Measurements from ENCODE around the gene SLC4A7. TPM values are rescaled to one million over a fixed set of nuclear protein-coding genes. Genes with fewer than 3 reads are reported as not detected.
"Not testable (repeated sequence)": the region's sequence is repeated elsewhere in the genome, so short reads cannot be mapped to it uniquely, and the experiment has no call there.

SLC4A7 gene
- polyA plus RNA-seq (2011; rRNA removed), result 31.3 and 42.9 TPM in 2 replicates
- polyA minus RNA-seq (2011; rRNA and poly(A)+ RNA removed), result 43.2 and 80.8 TPM in 2 replicates

GRCh38 chr3:27484015-27484844 is at the start of gene SLC4A7:
Gene SLC4A7 (minus strand): TSS chr3:27484384. CDS start chr3:27484126, 258 bp downstream.
- CTCF ChIA-PET, result interaction anchor here (1.2 kb wide), 1 partner anchor 197 kb away, joined by 3 read pairs; no protein-coding TSS in a partner anchor
- TF ChIP-seq CTCF (IDR thresholded peaks at IDR 0.05; ENCODE audit: low read depth, low read length), result 0 out of 2 replicates have a peak, but pooled peaks have one; percentile 1
- Histone ChIP-seq H3K27me3 (ENCODE audit: control insufficient read depth, insufficient read depth, low read length) (no peaks in the 10 kb centered on the region), H3K27ac (ENCODE audit: low read depth, low read length) (peak within 1 kb of the TSS; percentile 75), H3K9me3 (ENCODE audit: control insufficient read depth, insufficient read depth, low read length) (no peaks in the 10 kb centered on the region; the same call in 1 of the 2 replicates), H3K4me3 (ENCODE audit: low read depth, low read length) (peak within 1 kb of the TSS; percentile 88)
- POLR2A ChIA-PET, result interaction anchor here (0.5 to 1.3 kb wide), 18 partner anchors 13 to 865 kb away, joined by 3 to 9 read pairs (median 4); partner anchors contain the start of genes AZI2 and ZCWPW2
- DNase-seq (ENCODE audit: low read depth, low spot score), result peak; percentile 87

GRCh38 chr3:27533261-27533607 is 49.0 kb upstream of the SLC4A7 start:
- Histone ChIP-seq H3K27me3 (ENCODE audit: control insufficient read depth, insufficient read depth, low read length) (no peaks in the 10 kb centered on the region), H3K27ac (ENCODE audit: low read depth, low read length) (peak overlapping the region; percentile 94), H3K4me3 (ENCODE audit: low read depth, low read length) (peak overlapping the region; percentile 0; the same call in 1 of the 2 replicates), H3K9me3 (ENCODE audit: control insufficient read depth, insufficient read depth, low read length) (no peaks in the 10 kb centered on the region)
- no peak for TF ChIP-seq CTCF (IDR thresholded peaks at IDR 0.05; ENCODE audit: low read depth, low read length)
- CTCF ChIA-PET, result interaction anchor here (1.1 to 1.7 kb wide), 2 partner anchors 29 to 179 kb away, joined by 4 read pairs; no protein-coding TSS in a partner anchor
- no peak for DNase-seq (ENCODE audit: low read depth, low spot score)
- POLR2A ChIA-PET, result interaction anchor here (0.8 to 2.1 kb wide), 6 partner anchors 10 to 191 kb away, joined by 3 to 13 read pairs (median 4); partner anchors contain the start of gene SLC4A7

DNA sequence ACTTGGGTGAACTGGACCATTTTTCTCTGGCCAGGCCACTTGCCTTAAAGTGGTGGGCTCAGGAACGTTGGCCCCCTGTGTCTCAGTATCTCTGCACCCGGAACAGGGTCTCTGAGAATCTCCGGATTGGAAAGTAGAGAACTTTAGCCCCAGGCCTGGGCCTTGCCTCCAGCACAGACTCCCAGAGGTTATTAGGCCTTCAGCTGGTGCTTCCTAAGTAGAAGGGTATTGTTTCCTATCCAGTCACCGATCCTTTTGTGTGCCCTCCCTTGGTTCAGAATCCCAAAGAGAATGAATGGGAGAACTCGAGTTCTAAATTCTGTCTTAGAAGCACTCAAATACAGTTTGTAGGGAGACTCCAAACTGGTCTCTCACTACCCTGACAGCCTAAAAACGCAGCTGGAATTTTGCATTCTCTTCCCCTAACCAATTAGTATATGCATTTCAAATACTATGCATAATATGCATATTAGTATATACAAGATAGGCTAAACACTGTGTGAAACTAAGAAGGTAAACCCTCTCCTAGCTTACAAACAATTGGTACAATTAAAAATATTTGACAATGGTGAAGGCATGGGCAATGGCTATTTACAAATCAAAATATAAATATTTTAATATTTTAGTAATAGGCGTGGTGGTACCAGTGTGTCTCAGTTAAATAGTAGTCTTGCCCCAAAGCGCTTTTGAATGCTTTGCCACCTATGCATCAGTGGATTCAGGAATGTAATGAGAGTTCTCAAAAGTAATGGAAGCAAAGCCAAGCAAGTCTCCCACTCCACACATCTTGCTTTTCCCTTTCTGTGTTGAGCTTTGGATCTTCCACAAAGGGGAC is 48.5 kb upstream of the SLC4A7 start:
- Histone ChIP-seq H3K27me3 (ENCODE audit: control insufficient read depth, insufficient read depth, low read length) (no peaks in the 10 kb centered on the region), H3K9me3 (ENCODE audit: control insufficient read depth, insufficient read depth, low read length) (no peaks in the 10 kb centered on the region), H3K4me3 (ENCODE audit: low read depth, low read length) (peak overlapping the region; percentile 0; the same call in 1 of the 2 replicates), H3K27ac (ENCODE audit: low read depth, low read length) (peak overlapping the region; percentile 94)
- ChIA-PET POLR2A (interaction anchor here (0.8 to 2.1 kb wide), 3 partner anchors 48 to 192 kb away, joined by 3 to 13 read pairs (median 9); partner anchors contain the start of gene SLC4A7), CTCF (interaction anchor here (1.7 kb wide), 1 partner anchor 30 kb away, joined by 4 read pairs; no protein-coding TSS in a partner anchor)
- TF ChIP-seq CTCF (IDR thresholded peaks at IDR 0.05; ENCODE audit: low read depth, low read length), result no peak
- DNase-seq (ENCODE audit: low read depth, low spot score), result no peak

- H3K27me3 ChIP-seq (ENCODE audit: control insufficient read depth, insufficient read depth, low read length); H3K27ac ChIP-seq (ENCODE audit: low read depth, low read length); POLR2A ChIA-PET; H3K9me3 ChIP-seq (ENCODE audit: control insufficient read depth, insufficient read depth, low read length); H3K4me3 ChIP-seq (ENCODE audit: low read depth, low read length); DNase-seq (ENCODE audit: low read depth, low spot score): not testable (repeated sequence)
- CTCF ChIA-PET, result interaction anchor here (1.1 to 1.2 kb wide), 2 partner anchors 150 to 181 kb away, joined by 3 to 4 read pairs; no protein-coding TSS in a partner anchor
Measured at GRCh38 chr3:27531193-27531751, 47.1 kb upstream of the SLC4A7 start.

GRCh38 chr3:27528791-27529190 is 44.6 kb upstream of the SLC4A7 start:
- DNase-seq (ENCODE audit: low read depth, low spot score), result no peak
- TF ChIP-seq CTCF (IDR thresholded peaks at IDR 0.05; ENCODE audit: low read depth, low read length), result no peak
- Histone ChIP-seq H3K27me3 (ENCODE audit: control insufficient read depth, insufficient read depth, low read length) (no peaks in the 10 kb centered on the region), H3K27ac (ENCODE audit: low read depth, low read length) (no peak overlapping the region), H3K4me3 (ENCODE audit: low read depth, low read length) (no peak overlapping the region), H3K9me3 (ENCODE audit: control insufficient read depth, insufficient read depth, low read length) (no peaks in the 10 kb centered on the region)
- CTCF ChIA-PET, result no interaction called here
- POLR2A ChIA-PET, result no interaction called here

Data from AG04450 (cell line).